IMR-90 (cell line): ENCODE measurements around the gene FAM24B. TPM values are rescaled to one million over a fixed set of nuclear protein-coding genes. Genes with fewer than 3 reads are reported as not detected.

ENCODE experiments used
- ATAC-seq: fragments of 200-7000 bp; cut with Tn5 transposase; 2 replicates; pipeline ENCODE4 v1.9.1; 2020; ENCODE audit warnings: low read depth, mild to moderate bottlenecking, moderate library complexity
- BruUV-seq: library from RNA; stranded (reverse); fragments of 400-500 nt; replicated peaks from 2 replicates; lab custom pipeline; 2021; lab: Mats Ljungman, UMichigan
- CTCF ChIA-PET: fragments of 300-600 bp; formaldehyde crosslinking; extraction: SDS; loops from one replicate; lab custom pipeline; 2021; ENCODE audit warnings: antibody characterized with exemption; lab: Yijun Ruan, JAX
- POLR2A ChIA-PET: fragments of 300-600 bp; sonication (Branson Sonifier 250); formaldehyde crosslinking; loops from one replicate; lab custom pipeline; 2022; ENCODE audit warnings: antibody characterized with exemption; ENCODE audit not compliant: unreplicated experiment; lab: Charles Lee
- DNase-seq: peaks from one replicate; pipeline ENCODE4 v3.0.0; 2013
- H2AFZ ChIP-seq: replicated peaks from 2 replicates; pipeline ENCODE3; 2013; ENCODE audit warnings: low read length, mild to moderate bottlenecking; ENCODE audit not compliant: poor library complexity
- H2AK5ac ChIP-seq: 2 replicates; pipeline ENCODE4 v1.6.1; 2013; ENCODE audit warnings: low read depth, low read length, inconsistent platforms
- H2AK9ac ChIP-seq: replicated peaks from 2 replicates; pipeline ENCODE3; 2013; ENCODE audit warnings: mild to moderate bottlenecking, low read depth, low read length, moderate library complexity; ENCODE audit not compliant: poor library complexity
- H2BK120ac ChIP-seq: 2 replicates; pipeline ENCODE4 v1.6.1; 2013; ENCODE audit warnings: low read depth, low read length, inconsistent platforms
- H2BK15ac ChIP-seq: 3 replicates; pipeline ENCODE4 v1.6.1; 2013; ENCODE audit warnings: low read depth, low read length, inconsistent platforms
- H2BK20ac ChIP-seq: 2 replicates; pipeline ENCODE4 v1.6.1; 2013; ENCODE audit warnings: low read depth, mild to moderate bottlenecking, inconsistent platforms, low read length, moderate library complexity
- H2BK5ac ChIP-seq: 2 replicates; pipeline ENCODE4 v1.6.1; 2013; ENCODE audit warnings: mild to moderate bottlenecking, low read depth, low read length, inconsistent platforms; ENCODE audit not compliant: poor library complexity, severe bottlenecking
- H3K14ac ChIP-seq: replicated peaks from 2 replicates; pipeline ENCODE4 v1.6.1; 2013; ENCODE audit warnings: low read depth, low read length, inconsistent platforms
- H3K18ac ChIP-seq: 2 replicates; pipeline ENCODE4 v1.6.1; 2013; ENCODE audit warnings: low read depth, low read length, control low read depth
- H3K23ac ChIP-seq: 2 replicates; pipeline ENCODE4 v1.6.1; 2013; ENCODE audit warnings: low read depth, low read length, inconsistent platforms
- H3K27ac ChIP-seq: 2 replicates; pipeline ENCODE4 v1.5.1; 2013; ENCODE audit warnings: mild to moderate bottlenecking, control low read depth, low read length; ENCODE audit not compliant: insufficient read depth
- H3K27me3 ChIP-seq: 2 replicates; pipeline ENCODE4 v1.6.1; 2013; ENCODE audit warnings: low read length; ENCODE audit not compliant: control insufficient read depth, insufficient read depth
- H3K36me3 ChIP-seq: 2 replicates; pipeline ENCODE4 v1.6.1; 2013; ENCODE audit warnings: low read length, mixed read lengths; ENCODE audit not compliant: control insufficient read depth, insufficient read depth
- H3K4ac ChIP-seq: 2 replicates; pipeline ENCODE4 v1.6.1; 2013; ENCODE audit warnings: low read depth, low read length, inconsistent platforms
- H3K4me1 ChIP-seq: 2 replicates; pipeline ENCODE4 v1.6.1; 2013; ENCODE audit warnings: low read length, mixed read lengths; ENCODE audit not compliant: control insufficient read depth, insufficient read depth
- H3K4me2 ChIP-seq: 2 replicates; pipeline ENCODE4 v1.6.1; 2013; ENCODE audit warnings: low read depth, mild to moderate bottlenecking, control low read depth, low read length, moderate library complexity
- H3K4me3 ChIP-seq: 2 replicates; pipeline ENCODE4 v1.5.1; 2013; ENCODE audit warnings: low read depth, mild to moderate bottlenecking, control low read depth, low read length, moderate library complexity; ENCODE audit not compliant: insufficient read depth
- H3K56ac ChIP-seq: 2 replicates; pipeline ENCODE4 v1.6.1; 2013; ENCODE audit warnings: low read length, inconsistent platforms; ENCODE audit not compliant: insufficient read depth; ENCODE audit errors: extremely low read depth
- H3K79me1 ChIP-seq, 2 experiments: 2 replicates each; pipeline ENCODE4 v1.6.1; 2013; ENCODE audit warnings: low read length in 2 of 2, inconsistent platforms in 1 of 2, low read depth in 1 of 2
- H3K9ac ChIP-seq: 2 replicates; pipeline ENCODE4 v1.6.1; 2013; ENCODE audit warnings: low read depth, low read length, control low read depth
- H3K9me1 ChIP-seq: 2 replicates; pipeline ENCODE4 v1.6.1; 2013; ENCODE audit warnings: low read length, inconsistent platforms; ENCODE audit not compliant: insufficient read depth
- H3K9me3 ChIP-seq: 2 replicates; pipeline ENCODE4 v1.6.1; 2013; ENCODE audit warnings: low read length; ENCODE audit not compliant: control insufficient read depth, insufficient read depth
- H4K20me1 ChIP-seq: 2 replicates; pipeline ENCODE4 v1.6.1; 2013; ENCODE audit warnings: low read length, inconsistent platforms; ENCODE audit not compliant: insufficient read depth
- H4K5ac ChIP-seq: 2 replicates; pipeline ENCODE4 v1.6.1; 2013; ENCODE audit warnings: mild to moderate bottlenecking, low read depth, low read length, control low read depth
- H4K8ac ChIP-seq, 2 experiments: 2 replicates each; pipeline ENCODE4 v1.6.1; 2013; ENCODE audit warnings: low read depth in 2 of 2, low read length in 2 of 2, control low read depth in 1 of 2, inconsistent platforms in 1 of 2
- H4K91ac ChIP-seq: 2 replicates; pipeline ENCODE4 v1.6.1; 2013; ENCODE audit warnings: low read depth, low read length, inconsistent platforms; ENCODE audit not compliant: insufficient read depth
- BHLHE40 ChIP-seq: fragments of 150-350 bp; IDR thresholded peaks from 2 replicates; pipeline ENCODE4 v1.6.1; 2016; ENCODE audit warnings: mild to moderate bottlenecking, low read depth, low read length
- CEBPB ChIP-seq: IDR thresholded peaks from 2 replicates; pipeline ENCODE4 v1.6.1; 2012; ENCODE audit warnings: low read depth, low read length, improper control_type of control experiment
- CHD1 ChIP-seq: IDR thresholded peaks from 2 replicates; pipeline ENCODE4 v1.6.1; 2012; ENCODE audit warnings: low read depth, low read length, improper control_type of control experiment
- CTCF ChIP-seq: conservative IDR thresholded peaks from 2 replicates; pipeline ENCODE4 v1.5.1; 2012; ENCODE audit warnings: mild to moderate bottlenecking, low read depth, low read length, improper control_type of control experiment
- ELK1 ChIP-seq: fragments of 150-350 bp; IDR thresholded peaks from 2 replicates; pipeline ENCODE4 v1.6.1; 2016; ENCODE audit warnings: low read depth, mild to moderate bottlenecking, low read length, moderate library complexity, borderline replicate concordance
- FOS ChIP-seq: fragments of 150-350 bp; IDR thresholded peaks from 2 replicates; pipeline ENCODE4 v1.6.1; 2016; ENCODE audit warnings: low read depth, low read length
- MAFK ChIP-seq: IDR thresholded peaks from 2 replicates; pipeline ENCODE4 v1.6.1; 2012; ENCODE audit warnings: low read depth, low read length, improper control_type of control experiment
- MAZ ChIP-seq: IDR thresholded peaks from 2 replicates; pipeline ENCODE4 v1.6.1; 2012; ENCODE audit warnings: low read depth, mild to moderate bottlenecking, low read length, improper control_type of control experiment, moderate library complexity, borderline replicate concordance
- MXI1 ChIP-seq: IDR thresholded peaks from 2 replicates; pipeline ENCODE4 v1.6.1; 2012; ENCODE audit warnings: low read depth, mild to moderate bottlenecking, low read length, moderate library complexity, borderline replicate concordance
- NFE2L2 ChIP-seq: fragments of 150-350 bp; IDR thresholded peaks from 2 replicates; pipeline ENCODE4 v1.6.1; 2016; ENCODE audit warnings: low read depth, mild to moderate bottlenecking, low read length
- POLR2A ChIP-seq: IDR thresholded peaks from 2 replicates; pipeline ENCODE4 v1.6.1; 2012; ENCODE audit warnings: mild to moderate bottlenecking, low read depth, low read length
- WGBS, 2 experiments: methylation state at CpG; one replicate each; pipeline versions ENCODE4 v1.1.5 to v1.1.7; 2013; ENCODE audit warnings: missing lambda C conversion rate in 2 of 2; ENCODE audit not compliant: insufficient read length in 1 of 2; ENCODE audit errors: extremely low coverage in 2 of 2; 5-methylcytosine and 5-hydroxymethylcytosine counted together
- dilution Hi-C: fragments of 300-500 bp; cut with HindIII; formaldehyde crosslinking; loops from one replicate; pipeline ENCODE4 v1.14.3; 2018; ENCODE audit warnings: low sequenced_read_pairs; ENCODE audit not compliant: unreplicated experiment
- in situ Hi-C: fragments of 300-500 bp; cut with MboI; formaldehyde crosslinking; loops from 3 replicates; pipeline ENCODE4 v1.14.3; 2019; ENCODE audit warnings: low sequenced_read_pairs, inconsistent platforms, mixed read lengths
- intact Hi-C: fragments of 100-400 bp; cut with micrococcal nuclease; formaldehyde crosslinking; loops from 2 replicates; pipeline ENCODE4 v1.10.0; 2022
- polyA plus RNA-seq, 3 experiments: library from polyadenylated mRNA; depleted of rRNA; stranded (reverse); fragments of >200 nt; gene quantifications; 2 replicates each; pipeline ENCODE4 v1.2.3, GENCODE V29; 2012; ENCODE audit warnings: low replicate concordance in 1 of 3
- total RNA-seq: library from RNA; depleted of rRNA; stranded (reverse); fragments of >200 nt; gene quantifications from 2 replicates; pipeline ENCODE4 v1.2.3, GENCODE V29; 2012

Gene FAM24B
- total and polyA plus RNA-seq, 2 of the 4 experiments (the other 2 are of a cell fraction), result 1.6 to 4.3 TPM

GRCh38 chr10:122854648-122855047, 24.7 kb downstream of the FAM24B start:
- H2BK15ac ChIP-seq, result peak overlapping the region; percentile 79; the same call in 2 of the 3 replicates
- ChIA-PET CTCF (no interaction called here), POLR2A (interaction anchor here (0.8 kb wide), 1 partner anchor 10 kb away, joined by 3 read pairs; no protein-coding TSS in a partner anchor)
- H3K23ac ChIP-seq, result peak overlapping the region; percentile 55
- H4K5ac ChIP-seq, result peak overlapping the region; percentile 65; the same call in 1 of the 2 replicates
- no peak overlapping the region; the same call in 1 of the 2 replicates for H3K9ac ChIP-seq
- H3K4me2 ChIP-seq, result peak overlapping the region; percentile 78; the same call in 1 of the 2 replicates
- peak; percentile 49 for ATAC-seq
- peaks cover 24% of the 10 kb centered on the region for H3K9me1 ChIP-seq
- dilution Hi-C loops (no loop called here), in situ Hi-C loops (loop anchor here (25.0 kb wide), 2 partner anchors 308 to 692 kb away; partner anchors contain the start of gene BUB3), intact Hi-C loops (loop anchor here (5.0 to 10.0 kb wide), 2 partner anchors 98 to 300 kb away; partner anchors contain the start of genes BUB3 and C10orf88)
- H2BK120ac ChIP-seq, result peak overlapping the region; percentile 83
- BruUV-seq, result no TSS peak
- H3K36me3 ChIP-seq, result no peaks in the 10 kb centered on the region
- peak overlapping the region; percentile 57 for H3K14ac ChIP-seq
- H2BK5ac ChIP-seq, result peak overlapping the region; percentile 89
- peak overlapping the region; percentile 81; the same call in 1 of the 2 replicates for H3K18ac ChIP-seq
- peak overlapping the region; percentile 77 for H4K91ac ChIP-seq
- H2AK9ac ChIP-seq, result peak overlapping the region; percentile 12
- H3K4ac ChIP-seq, result peak overlapping the region; percentile 88
- peaks cover 33% of the 10 kb centered on the region for H3K4me1 ChIP-seq
- H4K8ac ChIP-seq, result peak overlapping the region; percentile 52 to 70
- peak; percentile 92 for DNase-seq
- TF ChIP-seq CHD1 (no peak), CEBPB (peak; percentile 57), FOS (peak; percentile 33; the same call in 1 of the 2 replicates), ELK1 (no peak), BHLHE40 (peak; percentile 56; the same call in 1 of the 2 replicates), MXI1 (no peak), POLR2A (peak; percentile 44; the same call in 1 of the 2 replicates), NFE2L2 (no peak), CTCF (no peak), MAFK (no peak), MAZ (no peak)
- H3K27ac ChIP-seq, result 0 out of 2 replicates have a peak overlapping the region, but pooled peaks have one; percentile 17
- 29% methylated on average over 1 of the region's 5 CpGs; no CpG with 5 or more reads in 1 of the 2 experiments for WGBS, 2 experiments
- peak overlapping the region; percentile 44; the same call in 1 of the 2 replicates for H3K56ac ChIP-seq
- H3K4me3 ChIP-seq, result no peak overlapping the region
- H3K79me1 ChIP-seq, result peaks cover 17 to 50% of the 10 kb centered on the region in 2 experiments
- H2AFZ ChIP-seq, result peak overlapping the region; percentile 37
- H3K9me3 ChIP-seq, result no peaks in the 10 kb centered on the region
- H2BK20ac ChIP-seq, result peak overlapping the region; percentile 72
- H2AK5ac ChIP-seq, result peak overlapping the region; percentile 86; the same call in 1 of the 2 replicates
- no peaks in the 10 kb centered on the region for H4K20me1 ChIP-seq
- no peaks in the 10 kb centered on the region for H3K27me3 ChIP-seq
